CD4-positive, alpha-beta T cell treated with Interleukin-15 for 4 hours (primary cell): ENCODE results near the gene ADGRB3.

Source experiments
- DNase-seq: peaks from one replicate; pipeline ENCODE4 v3.0.0-alpha.2; 2020; ENCODE audit warnings: low spot score

ADGRB3 gene

GRCh38 chr6:69129046-69129445 lies 494.0 kb downstream of the ADGRB3 start:
- no peak for DNase-seq

GRCh38 chr6:69135927-69136326 lies 500.8 kb downstream of the ADGRB3 start:
- DNase-seq: no peak

GRCh38 chr6:69138148-69138547 lies 503.1 kb downstream of the ADGRB3 start:
- no peak for DNase-seq

- no peak for DNase-seq
Observed at GRCh38 chr6:69138893-69139494, 503.9 kb downstream of the ADGRB3 start.

GRCh38 chr6:69145062-69145461 lies 510.0 kb downstream of the ADGRB3 start:
- no peak for DNase-seq

- no peak for DNase-seq
Observed at GRCh38 chr6:69146385-69146784, 511.3 kb downstream of the ADGRB3 start.

- no peak for DNase-seq
Observed at GRCh38 chr6:69155467-69155866, 520.4 kb downstream of the ADGRB3 start.

- DNase-seq: no peak
Observed at GRCh38 chr6:69162811-69163210, 527.7 kb downstream of the ADGRB3 start.

- DNase-seq: no peak
Observed at GRCh38 chr6:69164564-69165229, 529.6 kb downstream of the ADGRB3 start.

- no peak for DNase-seq
Observed at GRCh38 chr6:69179681-69180080, 544.6 kb downstream of the ADGRB3 start.

GRCh38 chr6:69180361-69181067 lies 545.4 kb downstream of the ADGRB3 start:
- no peak for DNase-seq

- DNase-seq: no peak
Observed at GRCh38 chr6:69181964-69182363, 546.9 kb downstream of the ADGRB3 start.

- no peak for DNase-seq
Observed at GRCh38 chr6:69185276-69185675, 550.2 kb downstream of the ADGRB3 start.

- DNase-seq: no peak
Observed at GRCh38 chr6:69202768-69203167, 567.7 kb downstream of the ADGRB3 start.

- DNase-seq: no peak
Observed at GRCh38 chr6:69216127-69216526, 581.0 kb downstream of the ADGRB3 start.

- DNase-seq: no peak
Observed at GRCh38 chr6:69217343-69217742, 582.3 kb downstream of the ADGRB3 start.

GRCh38 chr6:69220375-69220774 lies 585.3 kb downstream of the ADGRB3 start:
- DNase-seq: no peak

- DNase-seq: no peak
Observed at GRCh38 chr6:69232008-69232407, 596.9 kb downstream of the ADGRB3 start.

GRCh38 chr6:69232496-69232895 lies 597.4 kb downstream of the ADGRB3 start:
- no peak for DNase-seq

- DNase-seq: peak; percentile 3
Observed at GRCh38 chr6:69232911-69233448, 597.9 kb downstream of the ADGRB3 start.

GRCh38 chr6:69238067-69238466 lies 603.0 kb downstream of the ADGRB3 start:
- DNase-seq: no peak

GRCh38 chr6:69246983-69247382 lies 611.9 kb downstream of the ADGRB3 start:
- DNase-seq: no peak

- no peak for DNase-seq
Observed at GRCh38 chr6:69261010-69261409, 625.9 kb downstream of the ADGRB3 start.
